HG03060 (cell line): ENCODE data around the gene TMEM220.

ENCODE experiments used
- ATAC-seq: cut with Tn5 transposase; IDR thresholded peaks from one replicate; pipeline ENCODE4 v1.9.1; 2021; ENCODE audit warnings: low read depth, moderate number of reproducible peaks; ENCODE audit not compliant: unreplicated experiment

TMEM220 gene

GRCh38 chr17:10673312-10673711 is 56.5 kb downstream of the TMEM220 start:
- no peak for ATAC-seq

GRCh38 chr17:10668775-10669174 is 61.0 kb downstream of the TMEM220 start:
- no peak for ATAC-seq

- ATAC-seq = no peak
Measured at GRCh38 chr17:10666906-10667305, 62.9 kb downstream of the TMEM220 start.

GRCh38 chr17:10664571-10664970 is 65.3 kb downstream of the TMEM220 start:
- no peak for ATAC-seq
